Stimulated activated CD8-positive, alpha-beta memory T cell treated with anti-CD3 and anti-CD28 coated beads, Interleukin-15, amount 100 ng/mL, for 48 hours (primary cell): Measurements from ENCODE around the gene GJB2.
A peak's percentile ranks its signal among the peaks of the same experiment; 100 is the strongest.

Experiments
- DNase-seq, 2 donors: peaks; one replicate each; pipeline ENCODE4 v3.0.0-alpha.2; 2020; ENCODE audit warnings: low read depth in 2 of 2

The GJB2 gene

GRCh38 chr13:20192836-20193161, at the start of gene GJB2:
Gene GJB2 (minus strand): TSS chr13:20192938. CDS start chr13:20189581, 3,357 bp downstream.
- no peak for DNase-seq

- DNase-seq = no peak
Measured at GRCh38 chr13:20241593-20241992, 48.9 kb upstream of the GJB2 start.

DNA sequence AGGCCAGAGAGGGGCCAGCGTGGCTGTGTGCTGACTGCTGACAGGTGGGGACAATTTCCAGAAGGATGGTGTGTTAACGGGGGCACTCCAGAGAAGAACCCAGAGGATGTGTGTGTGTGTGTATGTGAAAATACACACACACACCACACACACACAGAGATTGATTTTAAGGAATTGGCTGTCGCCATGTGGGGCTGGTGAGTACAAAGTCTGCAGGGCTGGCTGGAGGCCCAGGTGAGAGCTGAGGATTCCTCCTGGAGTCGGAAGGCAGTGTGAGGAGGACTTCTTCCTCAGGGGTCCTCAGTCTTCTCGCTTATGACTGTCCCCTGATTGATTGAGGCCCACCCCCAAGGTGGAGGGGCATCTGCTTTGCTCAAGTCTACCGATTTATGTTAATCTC, 47.0 kb upstream of the GJB2 start:
- no peak for DNase-seq

- no peak for DNase-seq
Measured at GRCh38 chr13:20232556-20233277, 40.0 kb upstream of the GJB2 start.

- DNase-seq = peak in 1 of 2 donors; percentile 8
Measured at GRCh38 chr13:20231839-20232555, 39.3 kb upstream of the GJB2 start, which contains the start of gene GJB6. Gene GJB6 (minus strand): TSS chr13:20232319. CDS start chr13:20223480, 8,839 bp downstream.

DNA sequence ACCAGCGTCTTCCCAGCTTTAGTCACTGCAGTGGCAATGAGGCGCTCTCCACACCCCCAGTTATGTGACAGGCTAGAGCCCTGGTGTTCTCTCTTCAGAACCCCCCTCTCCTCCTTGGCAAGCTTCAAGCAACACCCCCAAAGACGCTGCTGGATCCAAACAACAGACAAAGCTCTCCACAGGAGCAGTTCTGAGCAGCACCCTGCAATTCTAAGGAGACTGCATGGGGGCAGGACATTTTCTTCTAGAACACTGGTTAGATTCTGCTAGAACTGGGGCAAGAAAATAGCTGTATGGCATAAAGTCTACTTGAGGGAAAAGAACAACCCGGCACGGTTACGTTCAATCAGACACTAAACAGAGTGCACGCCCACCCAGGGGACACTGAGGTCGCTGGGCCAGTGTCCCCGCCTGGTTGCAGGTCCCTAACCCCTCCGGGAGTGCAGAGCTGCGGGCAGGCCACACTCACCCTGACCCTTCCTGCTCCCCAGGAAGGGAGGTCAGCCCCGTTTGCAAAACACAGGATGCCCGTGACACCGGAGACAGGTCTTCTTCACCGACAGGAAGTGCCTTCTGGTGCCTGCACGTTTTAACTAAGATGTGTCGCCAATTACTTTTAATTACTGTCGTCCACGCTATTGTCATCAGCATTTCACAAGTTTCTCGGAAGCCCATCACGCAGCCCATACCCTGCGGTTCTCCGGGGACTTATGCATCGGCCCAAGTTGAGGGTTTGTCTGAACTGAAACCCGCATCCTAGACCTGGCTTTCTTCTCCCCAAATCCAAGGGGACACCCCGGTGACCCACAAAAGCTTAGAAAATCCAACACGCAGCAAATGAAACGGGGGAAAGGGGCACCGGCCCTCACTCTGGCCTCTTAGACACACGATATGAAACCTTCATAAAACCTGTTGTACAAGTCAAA, 38.4 kb upstream of the GJB2 start:
- no peak for DNase-seq

GRCh38 chr13:20227730-20228129, 35.0 kb upstream of the GJB2 start:
- DNase-seq = no peak

GRCh38 chr13:20227288-20227687, 34.5 kb upstream of the GJB2 start:
- DNase-seq = no peak

- no peak for DNase-seq
Measured at GRCh38 chr13:20222553-20222952, 29.8 kb upstream of the GJB2 start.

DNA sequence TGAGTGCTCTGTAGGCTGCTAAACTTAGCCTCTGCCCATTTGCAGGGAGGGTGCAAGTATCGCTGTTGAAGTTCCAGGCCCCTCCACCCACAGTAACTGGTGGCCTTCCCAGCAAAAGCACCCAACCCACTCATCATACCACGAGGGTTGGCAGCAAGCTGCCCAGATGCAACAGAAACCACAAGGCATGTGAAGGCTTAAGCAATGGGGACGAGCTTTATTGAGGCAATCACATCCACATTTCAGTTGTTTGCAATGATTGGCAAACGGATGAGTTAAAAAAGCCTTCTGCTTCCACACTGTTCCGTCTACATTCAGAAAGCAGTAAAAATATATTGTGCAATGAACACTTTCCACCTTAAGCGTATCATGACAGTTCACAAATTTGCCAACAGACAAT, 29.0 kb upstream of the GJB2 start:
- DNase-seq = no peak

DNA sequence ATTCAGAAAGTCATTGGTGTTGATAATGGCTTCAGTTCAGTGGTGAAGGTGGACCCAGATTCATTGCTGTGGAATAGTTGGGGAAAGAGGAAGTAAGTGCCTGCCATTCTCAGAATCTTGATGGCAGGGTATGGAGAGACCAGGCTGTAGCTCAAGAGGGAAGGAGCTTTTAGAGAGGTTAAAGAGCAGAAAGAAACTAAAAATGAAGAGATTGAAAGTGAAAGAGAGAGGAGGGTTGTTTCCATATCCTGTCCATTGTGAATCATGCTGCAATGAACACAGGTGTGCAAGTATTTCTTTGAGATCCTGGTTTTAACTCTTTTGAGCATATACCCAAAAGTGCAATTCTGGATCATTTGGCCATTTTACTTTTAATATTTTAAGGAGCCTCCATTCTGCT, 26.8 kb upstream of the GJB2 start:
- no peak for DNase-seq

DNA sequence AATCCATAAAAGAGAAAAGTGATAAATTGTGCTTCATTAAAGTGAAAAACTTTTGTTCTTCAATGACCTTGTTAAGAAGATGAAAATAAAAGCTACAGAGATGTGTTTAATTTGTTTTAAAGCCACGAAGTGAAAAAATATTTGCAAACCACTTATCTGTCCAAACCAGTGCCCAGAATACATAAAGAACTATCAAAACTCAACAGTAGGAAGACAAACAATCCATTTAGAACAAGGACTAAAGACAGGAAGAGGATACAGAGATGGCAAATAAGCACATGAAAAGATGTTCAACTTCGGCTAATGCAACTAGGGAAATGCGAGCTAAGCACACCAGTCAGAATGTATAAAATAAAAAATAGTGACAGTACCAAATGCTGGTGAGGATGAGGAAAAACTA, 24.4 kb upstream of the GJB2 start:
- no peak for DNase-seq

DNA sequence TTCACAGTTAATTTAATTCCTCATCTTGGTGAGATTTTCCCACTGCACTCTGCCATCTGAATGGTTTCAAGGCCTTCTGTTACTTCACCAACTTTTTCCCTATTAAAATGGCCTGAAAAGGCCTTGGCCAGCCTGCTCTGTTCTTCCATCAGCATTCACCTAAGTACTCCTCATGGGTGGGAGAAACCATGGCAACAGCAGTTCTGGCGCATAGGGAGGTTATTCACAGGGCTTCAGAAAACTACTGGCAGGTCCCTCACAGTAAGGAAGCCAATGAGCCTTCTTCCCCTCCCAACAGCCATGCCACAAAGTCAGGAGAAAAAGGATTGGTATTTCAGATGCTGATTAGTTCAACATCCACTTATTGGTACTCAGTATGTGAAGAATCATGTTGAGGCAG, 17.2 kb upstream of the GJB2 start:
- no peak for DNase-seq

- DNase-seq = no peak
Measured at GRCh38 chr13:20206698-20207235, 14.0 kb upstream of the GJB2 start.

DNA sequence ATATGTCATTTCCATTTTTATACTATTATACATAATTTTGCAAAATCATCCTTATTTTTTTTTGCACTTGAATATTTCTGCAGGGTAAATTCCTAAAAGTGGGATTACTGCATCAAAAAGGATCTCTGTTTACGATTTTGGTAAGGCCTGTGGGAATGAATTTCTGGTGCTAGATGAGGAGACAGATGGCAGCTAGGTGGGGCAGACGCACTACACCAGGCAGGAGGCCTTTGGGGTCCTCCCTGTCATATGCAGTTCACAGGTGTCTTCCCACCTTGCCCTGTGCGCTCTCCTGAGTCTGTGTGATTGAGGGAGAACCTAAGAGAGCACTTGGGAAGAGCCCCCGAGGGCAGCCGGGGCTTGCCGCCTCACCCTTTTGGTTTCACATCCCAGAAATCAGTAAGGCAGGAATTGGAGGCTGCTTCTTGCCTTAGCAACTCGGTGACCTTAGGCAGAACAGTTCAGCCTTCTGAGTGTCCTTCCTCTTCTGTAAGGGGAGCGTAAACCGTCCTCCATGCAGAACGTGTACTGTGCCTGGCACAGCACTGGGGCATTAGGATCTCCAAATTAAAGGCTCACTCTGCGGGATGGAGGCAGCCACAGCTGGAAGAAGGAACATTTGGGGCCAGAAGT, 13.4 kb upstream of the GJB2 start:
- no peak for DNase-seq

DNA sequence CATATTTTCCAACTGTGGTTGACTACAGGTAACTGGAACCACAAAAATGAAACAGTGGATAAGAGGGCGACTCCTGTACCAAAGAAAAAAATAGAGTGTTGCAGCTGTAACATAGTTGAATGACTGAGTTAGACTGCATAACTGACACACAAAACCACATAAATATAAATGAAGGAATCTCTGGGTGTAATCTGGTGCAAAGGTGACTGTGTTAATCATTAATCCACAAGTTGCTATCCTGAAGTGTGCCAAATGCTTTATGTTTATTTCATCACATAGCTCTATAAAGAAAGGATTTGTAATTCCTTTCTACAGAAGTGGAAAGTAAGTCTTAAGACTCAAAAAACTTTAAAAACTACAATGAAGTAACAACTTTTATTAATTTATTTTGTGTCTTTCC, 6.0 kb upstream of the GJB2 start:
- no peak for DNase-seq

DNA sequence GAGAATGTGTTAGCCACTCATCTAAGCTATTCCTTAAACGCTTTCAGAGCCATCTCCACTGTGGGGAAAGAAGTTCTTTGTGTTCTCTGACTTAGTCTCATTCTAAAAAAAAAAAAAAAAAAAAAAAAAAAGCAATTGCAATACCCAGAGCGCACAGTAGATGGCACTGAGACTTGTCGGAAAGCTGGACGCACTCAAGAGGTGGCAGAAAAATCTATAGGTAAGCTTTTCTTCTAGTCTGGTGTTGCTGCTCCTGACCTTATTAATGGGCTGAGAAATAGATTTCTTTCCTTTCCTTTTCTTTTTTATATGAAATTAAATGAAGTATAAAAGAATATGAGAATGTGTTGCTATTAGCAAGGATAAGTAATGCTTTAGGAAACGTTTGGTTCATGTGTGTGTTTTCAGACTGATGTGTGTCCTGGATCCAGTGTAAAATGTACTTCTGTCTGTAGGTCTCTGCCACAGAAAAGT, 4.7 kb upstream of the GJB2 start:
- no peak for DNase-seq

- no peak for DNase-seq
Measured at GRCh38 chr13:20195801-20196200, 3.1 kb upstream of the GJB2 start.

- peak in 1 of 2 donors; percentile 6 for DNase-seq
Measured at GRCh38 chr13:20193907-20194631, 1.3 kb upstream of the GJB2 start.

- DNase-seq = no peak
Measured at GRCh38 chr13:20193162-20193906, 596 bp upstream of the GJB2 start.
